ENCODE measurements around the gene IKBKE. TPM values are rescaled to one million over a fixed set of nuclear protein-coding genes. Genes with fewer than 3 reads are reported as not detected.

IKBKE gene
- total RNA-seq, 1 donor from 2014 or later = 228 TPM

DNA sequence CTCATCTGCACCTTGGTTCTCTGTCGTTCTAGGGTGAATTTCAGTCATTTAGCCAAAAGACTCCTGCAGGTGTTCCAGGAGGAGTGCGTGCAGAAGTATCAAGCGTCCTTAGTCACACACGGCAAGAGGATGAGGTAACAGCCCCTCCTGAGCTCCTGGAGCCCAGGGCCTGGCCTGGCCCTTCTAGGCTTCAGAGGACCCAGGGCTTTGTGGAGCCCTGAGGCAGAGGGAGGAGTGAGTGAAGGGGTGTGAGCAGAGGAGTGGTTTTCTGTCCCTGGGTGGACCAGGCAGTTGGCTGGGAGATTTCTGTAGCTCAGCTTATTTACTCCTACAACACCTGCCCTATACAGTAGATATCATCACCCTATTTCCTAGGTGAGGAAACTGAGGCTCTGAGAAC is 21.3 kb downstream of the IKBKE start:
- intact Hi-C loops (cut with micrococcal nuclease) = loop anchor here (2.0 kb wide), 1 partner anchor 15 kb away; the partner anchor contains the start of gene RASSF5

DNA sequence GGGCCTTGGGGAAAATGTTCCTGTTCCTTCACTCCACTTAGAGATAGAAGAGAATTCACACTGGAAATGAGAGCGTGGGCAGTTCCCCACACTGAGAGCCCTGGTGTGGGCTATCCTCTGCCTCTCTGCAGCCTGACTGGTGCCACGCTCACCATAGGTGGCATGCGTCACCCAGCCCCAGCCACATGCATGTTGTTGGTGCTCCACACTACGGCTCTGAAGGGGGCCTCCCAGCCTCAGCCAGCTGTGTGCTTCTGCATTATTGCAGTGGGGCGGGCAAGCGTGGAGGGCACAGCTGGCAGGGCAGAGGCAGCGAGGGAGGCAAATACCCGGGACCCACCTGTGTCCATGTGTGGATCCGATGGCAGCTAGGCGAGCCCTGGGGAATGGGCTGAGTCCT is 22.3 kb downstream of the IKBKE start:
- intact Hi-C loops (cut with micrococcal nuclease) = no loop called here

DNA sequence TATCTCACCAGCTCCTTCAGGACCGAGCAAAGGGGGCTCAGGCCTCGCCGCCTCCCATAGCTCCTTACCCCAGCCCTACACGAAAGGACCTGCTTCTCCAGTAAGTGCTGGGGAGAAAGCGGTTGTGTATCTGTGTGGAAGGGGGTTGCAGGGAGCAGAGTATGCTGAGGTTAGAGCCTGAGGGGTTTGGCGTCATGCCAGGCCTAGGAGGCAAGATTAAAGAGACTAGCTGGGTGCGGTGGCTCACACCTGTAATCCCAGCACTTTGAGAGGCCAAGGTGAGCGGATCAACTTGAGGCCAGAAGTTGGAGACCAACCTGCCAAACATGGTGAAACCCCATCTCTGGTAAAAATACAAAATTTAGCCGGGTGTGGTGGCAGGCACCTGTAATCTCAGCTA is 23.0 kb downstream of the IKBKE start:
- intact Hi-C loops (cut with micrococcal nuclease) = no loop called here

DNA sequence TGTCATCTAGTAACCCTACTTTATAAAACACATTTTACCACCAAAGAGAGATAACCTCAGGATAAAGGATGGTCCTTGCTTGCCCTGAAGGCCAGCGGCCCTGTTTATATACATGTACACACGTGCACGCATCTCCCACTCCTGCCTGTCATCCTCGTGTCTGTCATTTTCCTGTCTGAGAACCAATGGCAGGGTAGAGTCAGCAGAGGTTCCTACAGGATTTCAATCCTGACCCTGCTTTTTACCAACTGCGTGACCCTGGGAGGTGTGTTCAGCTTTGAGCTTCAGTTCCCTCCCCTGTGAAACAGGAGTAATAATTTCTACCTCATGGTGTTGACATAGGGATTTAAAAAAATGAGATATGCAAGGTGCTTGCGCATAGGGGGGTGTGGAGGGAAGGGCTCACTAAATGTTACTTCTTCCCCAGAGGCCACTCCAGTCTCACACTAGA is 24.8 kb downstream of the IKBKE start:
- intact Hi-C loops (cut with micrococcal nuclease) = no loop called here

DNA sequence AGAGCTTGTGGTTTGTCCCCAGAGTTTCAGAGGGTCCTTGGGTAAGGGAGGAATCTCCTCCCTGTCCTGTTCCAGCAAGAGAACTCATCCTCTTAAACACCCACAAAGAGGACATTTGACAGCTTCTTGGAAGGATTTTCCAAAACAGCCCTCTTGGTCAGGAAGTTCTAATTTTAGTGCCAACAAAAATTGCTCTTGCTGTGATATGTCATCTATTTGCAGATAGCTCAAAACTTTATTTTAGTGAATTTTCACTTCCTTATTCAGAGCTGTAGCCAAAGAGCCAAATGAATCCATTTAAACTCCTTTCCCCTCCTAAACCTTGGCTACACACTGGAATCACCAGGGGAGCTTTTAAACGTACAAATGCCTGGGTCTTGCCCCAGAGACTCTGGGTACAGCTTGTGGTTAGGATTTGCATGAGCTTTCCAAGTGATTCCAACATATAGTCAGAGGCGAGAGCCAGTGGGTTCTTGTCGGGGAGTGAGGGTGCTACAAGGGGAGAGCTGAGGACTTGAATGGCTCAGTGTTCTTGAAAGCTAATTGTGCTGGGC is 25.3 kb downstream of the IKBKE start:
- intact Hi-C loops (cut with micrococcal nuclease) = no loop called here

DNA sequence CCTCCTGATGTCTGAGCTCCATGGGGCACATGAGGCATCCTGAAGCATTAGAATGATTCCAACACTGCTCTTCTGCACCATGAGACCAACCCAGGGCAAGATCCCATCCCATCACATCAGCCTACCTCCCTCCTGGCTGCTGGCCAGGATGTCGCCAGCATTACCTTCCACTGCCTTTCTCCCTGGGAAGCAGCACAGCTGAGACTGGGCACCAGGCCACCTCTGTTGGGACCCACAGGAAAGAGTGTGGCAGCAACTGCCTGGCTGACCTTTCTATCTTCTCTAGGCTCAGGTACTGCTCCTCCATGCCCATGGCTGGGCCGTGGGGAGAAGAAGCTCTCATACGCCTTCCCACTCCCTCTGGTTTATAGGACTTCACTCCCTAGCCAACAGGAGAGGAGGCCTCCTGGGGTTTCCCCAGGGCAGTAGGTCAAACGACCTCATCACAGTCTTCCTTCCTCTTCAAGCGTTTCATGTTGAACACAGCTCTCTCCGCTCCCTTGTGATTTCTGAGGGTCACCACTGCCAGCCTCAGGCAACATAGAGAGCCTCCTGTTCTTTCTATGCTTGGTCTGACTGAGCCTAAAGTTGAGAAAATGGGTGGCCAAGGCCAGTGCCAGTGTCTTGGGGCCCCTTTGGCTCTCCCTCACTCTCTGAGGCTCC is 26.0 kb downstream of the IKBKE start:
- intact Hi-C loops (cut with micrococcal nuclease) = no loop called here

DNA sequence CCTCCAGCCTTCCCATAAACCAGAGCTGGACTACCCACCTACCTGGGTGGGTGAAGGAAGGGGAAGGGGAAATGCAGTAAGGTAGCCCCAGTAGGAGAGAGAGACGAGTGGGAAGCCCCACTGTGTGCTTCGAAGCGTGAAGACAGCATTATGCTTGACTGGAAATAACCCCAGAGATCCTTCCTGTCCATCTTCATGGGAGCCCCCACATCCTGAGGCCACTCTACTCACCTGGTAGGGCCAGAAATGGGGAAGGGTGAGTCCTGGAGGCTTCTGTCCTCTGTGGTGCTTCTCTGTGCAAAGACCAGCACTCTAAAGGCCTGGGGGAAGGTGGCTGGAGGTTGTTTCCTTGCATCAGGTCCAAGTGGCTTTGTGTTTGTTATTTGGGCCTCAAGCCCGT is 27.1 kb downstream of the IKBKE start:
- intact Hi-C loops (cut with micrococcal nuclease) = no loop called here

DNA sequence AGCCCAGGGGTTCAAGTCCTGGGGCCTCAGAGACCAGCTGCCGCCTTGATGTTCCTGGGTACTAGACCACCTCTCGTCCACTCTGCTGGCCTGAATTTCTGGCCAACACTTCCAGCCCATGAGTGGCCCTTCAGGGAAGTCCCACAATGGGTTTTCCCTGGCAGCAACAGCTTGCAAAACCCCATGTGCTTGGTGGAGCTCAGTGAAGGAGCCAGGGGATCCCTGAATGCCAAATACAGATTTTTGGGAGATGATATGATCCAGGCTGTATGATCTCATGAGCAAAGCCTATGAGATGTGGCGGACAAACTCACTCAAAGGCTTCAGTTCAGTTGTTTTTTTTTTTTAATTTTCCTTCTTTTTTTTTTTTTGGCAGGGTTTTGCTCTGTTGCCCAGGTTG is 27.5 kb downstream of the IKBKE start:
- intact Hi-C loops (cut with micrococcal nuclease) = no loop called here

DNA sequence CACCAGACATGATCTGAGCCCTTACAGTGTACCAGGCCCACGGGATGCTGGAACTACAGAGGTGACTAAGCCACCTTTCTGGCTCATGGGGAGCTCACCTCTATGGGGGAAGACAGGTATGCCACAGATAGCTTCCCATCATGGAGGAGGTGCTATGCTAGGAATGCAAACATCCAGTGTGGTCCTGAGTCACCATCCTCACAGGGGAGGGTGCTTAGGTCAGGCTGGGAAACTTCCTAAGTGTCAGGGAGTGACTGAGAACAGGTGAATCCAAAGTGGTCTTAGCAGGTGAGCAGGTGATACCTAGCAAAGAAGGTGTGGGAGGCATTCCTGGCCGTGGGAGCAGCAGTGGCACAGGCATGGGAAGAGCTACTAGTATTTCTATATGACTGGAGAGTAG is 28.4 kb downstream of the IKBKE start:
- intact Hi-C loops (cut with micrococcal nuclease) = no loop called here

DNA sequence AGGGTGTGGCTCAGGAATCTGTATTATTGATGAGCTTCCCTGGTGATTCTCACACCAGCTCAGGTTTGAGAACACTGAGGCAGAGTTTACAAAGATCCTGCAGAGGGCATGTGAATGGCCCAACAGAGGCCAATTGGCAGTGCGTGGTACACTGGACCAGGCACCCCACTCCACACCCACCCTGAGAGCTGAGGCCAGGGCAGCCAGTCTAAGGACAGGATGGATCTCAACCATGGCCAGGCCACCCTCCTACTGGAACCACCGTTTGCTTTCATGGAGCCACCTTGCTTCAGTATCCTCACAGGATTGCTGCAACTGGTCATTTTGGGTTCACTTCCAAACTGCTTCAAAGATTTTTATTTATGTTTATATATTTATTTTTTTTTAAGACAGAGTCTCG is 29.8 kb downstream of the IKBKE start:
- intact Hi-C loops (cut with micrococcal nuclease) = no loop called here

DNA sequence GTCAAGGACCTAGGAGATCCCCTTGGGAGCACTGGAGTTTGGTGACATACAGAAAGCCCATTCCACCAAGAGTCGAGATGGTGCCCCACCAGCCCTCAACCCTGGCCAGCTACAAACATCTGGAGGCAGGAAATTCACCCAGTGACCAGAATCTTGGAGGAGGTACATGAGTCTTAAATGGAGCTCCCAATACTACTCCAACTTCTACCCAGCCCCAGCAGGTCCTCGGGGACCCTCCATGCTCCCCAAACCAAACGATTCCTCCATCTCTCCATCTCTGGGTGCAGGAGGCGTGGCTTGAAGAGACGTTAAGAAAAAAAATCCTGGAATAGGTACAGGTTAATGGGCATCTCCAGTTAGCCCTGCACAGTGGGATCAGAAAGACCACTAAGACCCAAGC is 31.6 kb downstream of the IKBKE start:
- intact Hi-C loops (cut with micrococcal nuclease) = no loop called here

DNA sequence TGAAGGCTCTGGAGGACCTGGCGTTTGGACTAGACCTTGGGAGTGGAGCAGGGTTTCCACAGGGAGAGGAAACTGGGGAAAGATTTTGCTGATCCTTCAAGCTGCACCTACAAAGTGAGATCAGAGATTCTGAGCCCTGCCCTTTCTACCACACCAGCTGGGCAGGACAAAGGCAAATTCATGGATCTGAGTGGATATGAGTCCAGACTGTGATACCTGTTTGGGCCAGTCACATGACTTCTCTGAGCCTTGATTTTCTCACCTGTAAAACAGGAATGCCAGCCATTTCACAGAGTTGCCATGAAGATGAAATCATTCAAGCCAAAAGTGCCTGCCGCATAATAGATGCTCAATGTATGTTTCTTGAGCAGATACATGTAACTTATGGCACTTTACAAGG is 32.1 kb downstream of the IKBKE start:
- intact Hi-C loops (cut with micrococcal nuclease) = no loop called here

DNA sequence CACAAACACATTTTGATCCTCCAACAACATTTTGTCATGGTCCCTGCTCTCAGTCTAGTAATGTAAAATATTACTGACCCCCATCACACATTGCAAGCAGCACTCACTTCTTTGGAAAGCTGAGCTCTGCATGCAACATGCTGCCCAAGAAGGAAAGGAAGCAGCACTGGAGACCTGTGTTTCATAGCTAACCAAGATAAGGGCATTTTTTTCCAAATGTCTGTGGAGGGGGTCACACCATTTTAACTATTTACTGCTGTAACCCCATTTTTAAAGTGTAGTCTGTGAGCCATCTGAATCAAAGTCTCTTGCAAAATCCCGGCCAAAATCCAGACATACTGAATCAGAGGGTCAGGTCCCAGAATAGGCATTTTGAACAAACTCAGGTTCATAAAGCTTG is 32.5 kb downstream of the IKBKE start:
- intact Hi-C loops (cut with micrococcal nuclease) = no loop called here

DNA sequence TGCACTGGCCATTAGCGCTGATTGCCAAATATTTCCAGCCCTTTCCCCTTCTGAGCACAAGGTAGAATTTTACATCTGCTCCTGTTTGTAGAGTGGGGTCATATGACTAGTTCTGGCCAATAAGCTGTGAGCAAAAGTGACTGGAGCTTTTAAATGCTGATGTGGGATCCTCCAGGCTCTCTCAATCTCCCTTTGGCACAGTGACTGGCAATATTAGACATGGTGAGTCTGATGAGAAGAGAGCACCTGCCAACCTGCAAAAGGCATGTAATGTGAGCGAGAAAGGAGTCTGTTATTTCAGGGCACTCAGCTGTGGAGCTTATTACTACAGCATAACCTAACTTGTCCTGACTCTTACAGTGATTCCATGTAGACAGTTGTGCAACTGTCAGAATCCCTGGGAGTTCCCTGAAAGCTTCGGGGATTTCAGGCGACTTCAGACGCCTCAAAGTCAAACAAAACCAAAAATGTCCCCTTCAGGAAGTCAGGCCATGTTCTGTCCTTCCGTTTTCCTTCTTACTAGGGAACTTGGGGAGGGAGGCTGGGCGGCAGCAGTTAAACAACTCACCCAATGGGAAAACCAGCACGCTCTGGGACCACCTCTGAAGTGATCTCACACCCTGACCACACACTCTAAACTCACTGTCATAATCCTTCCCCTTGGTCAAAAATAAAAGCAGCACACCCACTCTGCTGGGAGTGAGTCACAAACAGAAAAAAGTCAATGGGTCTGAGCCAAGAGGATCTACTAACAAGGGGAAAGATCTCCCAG is 33.5 kb downstream of the IKBKE start:
- intact Hi-C loops (cut with micrococcal nuclease) = no loop called here

DNA sequence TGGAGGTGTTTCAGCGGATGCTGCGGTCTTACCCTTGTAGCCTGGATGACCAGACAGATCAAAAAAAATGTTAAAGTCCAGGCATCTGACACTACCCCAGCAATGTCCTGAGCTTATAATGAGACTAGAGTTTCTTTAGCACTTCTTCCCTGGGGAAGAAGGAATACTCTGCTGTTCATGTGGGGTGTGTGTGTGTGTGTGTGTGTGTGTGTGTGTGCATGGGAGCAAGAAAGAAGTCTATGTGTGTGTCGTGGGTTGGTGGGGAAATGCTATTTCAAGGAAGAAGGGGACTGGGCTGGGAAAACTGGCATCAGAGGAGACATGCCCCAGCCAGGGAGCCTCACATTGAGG is 34.1 kb downstream of the IKBKE start:
- intact Hi-C loops (cut with micrococcal nuclease) = no loop called here

DNA sequence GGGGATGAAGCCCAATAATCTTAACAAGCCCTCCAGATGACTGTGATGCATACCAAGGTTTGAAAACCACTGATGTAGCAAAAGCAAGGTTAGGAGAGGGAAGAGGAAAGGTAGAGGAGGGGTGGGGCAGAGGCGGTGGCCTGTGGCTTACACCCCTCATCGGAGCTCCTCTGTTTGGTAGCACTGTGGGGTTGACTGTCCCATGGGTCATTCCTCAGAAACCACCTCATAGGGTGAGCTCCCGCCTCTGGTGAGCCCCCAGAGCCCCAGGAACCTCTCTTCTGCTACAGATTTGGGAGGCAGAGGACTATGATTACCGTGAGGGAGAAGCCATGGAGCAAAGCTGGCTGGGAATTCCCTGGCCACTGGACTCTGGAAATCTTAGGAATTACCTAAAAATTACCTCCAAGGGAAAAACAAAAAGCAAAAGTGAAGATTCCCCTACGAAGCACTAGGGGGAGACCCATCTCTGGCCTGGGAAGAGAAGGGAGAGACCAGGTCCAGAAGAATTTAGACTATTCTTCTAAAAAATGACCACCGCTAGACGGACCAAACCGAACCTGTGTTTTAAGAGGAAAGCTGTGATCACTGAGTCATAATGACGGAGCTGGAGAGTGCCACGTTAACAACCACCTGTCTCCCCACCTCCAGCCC is 35.6 kb downstream of the IKBKE start:
- intact Hi-C loops (cut with micrococcal nuclease) = loop anchor here (2.0 to 5.0 kb wide), 4 partner anchors 15 to 179 kb away; partner anchors contain the start of genes IKBKE and MAPKAPK2

DNA sequence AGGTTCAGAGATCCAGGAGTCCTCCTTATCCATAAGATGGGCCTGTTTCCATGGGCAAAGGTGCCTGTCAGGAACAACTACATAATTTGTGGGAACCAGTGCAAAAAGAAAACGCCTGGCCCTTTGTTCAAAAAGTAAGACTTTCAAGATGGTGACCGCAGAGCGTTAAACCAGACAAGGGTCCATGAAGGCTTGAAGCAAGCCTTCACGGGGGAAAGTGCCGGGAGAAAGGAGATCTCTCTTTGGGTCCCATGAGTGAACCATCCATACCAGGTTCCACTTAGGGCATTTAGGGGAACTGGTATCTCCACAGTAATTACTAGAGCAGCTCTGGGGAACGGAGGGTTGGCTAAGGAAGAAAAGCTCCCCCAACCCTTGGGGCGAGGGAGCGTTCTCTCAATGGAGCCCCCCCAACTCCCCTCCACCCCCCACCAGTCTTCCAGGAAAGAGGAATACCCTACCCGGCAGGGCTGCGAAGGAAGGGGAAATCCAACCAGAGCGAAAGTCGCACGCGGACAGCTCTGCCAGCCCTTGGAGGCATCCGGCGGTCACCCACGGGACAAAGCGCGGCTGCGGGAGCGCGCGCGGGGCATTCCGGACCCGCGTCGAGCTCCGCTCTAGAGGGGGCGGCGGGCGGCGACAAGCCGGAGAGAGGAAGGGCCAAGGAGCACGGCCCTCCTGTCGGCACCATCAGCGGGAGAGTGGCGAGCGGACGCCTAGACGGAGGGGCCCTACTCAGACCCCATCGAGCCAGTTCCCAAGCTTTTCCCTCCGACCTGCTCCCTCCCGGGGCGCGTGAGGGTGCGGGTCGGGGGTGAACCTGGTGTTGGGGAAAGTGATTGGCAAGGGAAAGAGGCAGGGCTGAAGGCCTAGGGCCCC is 36.4 kb downstream of the IKBKE start:
- intact Hi-C loops (cut with micrococcal nuclease) = loop anchor here (1.0 to 5.0 kb wide), 9 partner anchors 10 to 178 kb away; partner anchors contain the start of genes DYRK3, IKBKE and MAPKAPK2

DNA sequence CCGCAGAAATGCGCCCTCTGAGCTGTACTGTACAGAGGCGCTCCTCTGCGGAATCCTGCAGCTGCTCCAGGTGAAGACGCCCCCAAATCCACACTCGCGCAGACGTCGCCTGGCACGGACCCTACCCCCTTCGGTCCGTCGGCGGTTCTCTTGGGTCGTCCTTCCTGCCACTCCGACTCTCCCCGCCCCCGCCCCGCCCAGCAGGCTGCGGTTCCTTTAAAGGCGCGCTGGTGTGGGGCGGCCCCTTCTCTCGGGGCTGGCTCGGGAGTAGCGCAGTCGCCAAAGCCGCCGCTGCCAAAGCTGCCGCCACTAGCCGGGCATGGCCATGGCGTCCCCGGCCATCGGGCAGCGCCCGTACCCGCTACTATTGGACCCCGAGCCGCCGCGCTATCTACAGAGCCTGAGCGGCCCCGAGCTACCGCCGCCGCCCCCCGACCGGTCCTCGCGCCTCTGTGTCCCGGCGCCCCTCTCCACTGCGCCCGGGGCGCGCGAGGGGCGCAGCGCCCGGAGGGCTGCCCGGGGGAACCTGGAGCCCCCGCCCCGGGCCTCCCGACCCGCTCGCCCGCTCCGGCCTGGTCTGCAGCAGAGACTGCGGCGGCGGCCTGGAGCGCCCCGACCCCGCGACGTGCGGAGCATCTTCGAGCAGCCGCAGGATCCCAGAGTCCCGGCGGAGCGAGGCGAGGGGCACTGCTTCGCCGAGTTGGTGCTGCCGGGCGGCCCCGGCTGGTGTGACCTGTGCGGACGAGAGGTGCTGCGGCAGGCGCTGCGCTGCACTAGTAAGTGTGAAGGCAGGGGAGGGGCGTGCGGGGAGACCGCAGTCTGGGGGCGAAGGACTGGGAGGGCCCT is 37.2 kb downstream of the IKBKE start, which contains the start of gene RASSF5:
RASSF5 (plus strand) TSS at position 248 of the 846 bp plus-strand sequence; CDS start at position 320, 72 bp downstream.
- intact Hi-C loops (cut with micrococcal nuclease) = loop anchor here (1.0 to 5.0 kb wide), 9 partner anchors 9 to 177 kb away; partner anchors contain the start of genes DYRK3, IKBKE and MAPKAPK2

DNA sequence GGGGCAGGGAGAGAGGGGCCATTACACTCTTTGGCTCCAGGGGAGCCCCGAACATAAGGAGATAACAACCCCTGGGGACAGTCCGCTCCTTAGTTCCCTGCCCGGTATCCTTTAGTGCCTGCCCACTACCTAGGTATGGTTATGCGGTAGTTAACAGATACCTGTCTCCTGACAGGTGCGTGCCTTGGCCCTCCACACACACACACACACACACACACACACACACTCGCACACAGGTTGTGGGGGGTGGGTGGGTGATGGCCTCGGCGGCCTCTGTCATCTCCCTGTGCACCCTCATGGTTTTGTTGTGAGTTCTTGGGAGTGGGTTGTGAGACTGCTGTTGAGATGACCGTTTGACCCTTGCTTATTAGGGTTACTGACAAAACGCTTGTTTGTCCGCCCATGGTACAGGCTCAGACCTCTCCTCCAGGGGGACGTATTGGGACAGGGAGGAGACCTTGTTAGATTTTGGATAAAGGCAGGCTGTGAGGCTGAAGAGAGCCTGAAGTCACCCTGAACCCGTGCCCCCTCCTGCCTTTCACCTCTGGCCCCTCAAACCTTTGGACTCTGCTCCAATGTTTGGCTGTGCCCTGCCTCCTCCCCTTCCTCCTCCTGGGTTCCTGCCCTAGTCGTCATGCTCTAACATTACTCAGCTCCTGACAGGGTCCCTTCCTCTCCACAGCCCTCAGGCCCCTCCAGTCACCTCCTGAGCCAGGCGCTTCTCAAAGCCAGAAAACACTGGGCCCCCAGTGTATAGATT is 38.0 kb downstream of the IKBKE start:
- intact Hi-C loops (cut with micrococcal nuclease) = loop anchor here (5.0 kb wide), 1 partner anchor 154 kb away; no protein-coding TSS in a partner anchor

Data from T-helper 1 cell treated with Interleukin-12 subunit alpha and Interleukin-12 subunit beta and Interleukin-4 antibody, amounts not matched to agents 30 ng/mL and 1 ng/mL, for 36 hours (primary cell).